Ovary (tissue), 9 donors: ENCODE data around the gene OR4K17. TPM values are rescaled to one million over a fixed set of nuclear protein-coding genes. Genes with fewer than 3 reads are reported as not detected.

Experiments
- DNase-seq, 5 donors: peaks; one replicate each; pipeline ENCODE4 v3.0.0-alpha.2; 2019 to 2020
- H3K27ac ChIP-seq, 2 donors: fragments of 200-600 bp; one replicate each; pipeline versions ENCODE4 v1.5.1 to v1.8.0; 2019 to 2022
- H3K27me3 ChIP-seq: fragments of 200-600 bp; one replicate; pipeline ENCODE4 v1.8.0; 2022
- H3K36me3 ChIP-seq: fragments of 200-600 bp; sonication (generic); one replicate; pipeline ENCODE4 v1.5.1; 2019
- H3K4me1 ChIP-seq: one replicate; pipeline ENCODE4 v1.8.1; 2013; ENCODE audit warnings: mild to moderate bottlenecking, moderate library complexity; ENCODE audit not compliant: insufficient read depth
- H3K4me3 ChIP-seq: fragments of 200-600 bp; sonication (generic); one replicate; pipeline ENCODE4 v1.5.1; 2017
- H3K9me3 ChIP-seq, 2 donors: fragments of 200-600 bp in 1 of 2; sonication (generic) in 1 of 2; one replicate each; pipeline versions ENCODE4 v1.5.1 to v1.8.1; 2013 to 2019; ENCODE audit warnings: mild to moderate bottlenecking in 1 of 2, moderate library complexity in 1 of 2
- CTCF ChIP-seq, 3 donors: fragments of 450-650 bp in 2 of 3; fragments of 200-600 bp in 1 of 3; IDR thresholded peaks; one replicate each; pipeline versions ENCODE4 v1.5.1 to v1.8.0; 2016 to 2022; ENCODE audit warnings: antibody characterized with exemption in 3 of 3, mild to moderate bottlenecking in 1 of 3
- EP300 ChIP-seq: sonication (generic); formaldehyde crosslinking; IDR thresholded peaks from one replicate; pipeline ENCODE4 v1.6.1; 2017; ENCODE audit warnings: antibody characterized with exemption
- POLR2A ChIP-seq: fragments of 450-650 bp; IDR thresholded peaks from one replicate; pipeline ENCODE4 v1.6.1; 2017; ENCODE audit warnings: antibody characterized with exemption, mild to moderate bottlenecking, moderate library complexity
- WGBS, 3 donors: extraction: QIAGEN DNeasy Blood & Tissue Kit in 1 of 3; methylation state at CpG; one replicate each; pipeline versions ENCODE4 v1.1.5 to v1.1.7; 2013 to 2017; 5-methylcytosine and 5-hydroxymethylcytosine counted together
- intact Hi-C, 4 donors: fragments of 100-400 bp; cut with DNase I; formaldehyde crosslinking; loops; one replicate each; pipeline versions ENCODE4 v1.11.0 to v1.15.1; 2022 to 2023
- polyA plus RNA-seq, 2 donors: library from polyadenylated mRNA; stranded (reverse); fragments of 200-250 nt in 1 of 2; fragments of 350-450 nt in 1 of 2; fragmentation: Illumina TruSeq in 1 of 2; extraction: RNeasy Lipid Tissue Mini Kit (QIAGEN cat#74804) in 1 of 2; gene quantifications; one replicate each; pipeline ENCODE4 v1.2.3, GENCODE V29; 2013 to 2014
- total RNA-seq, 7 donors: library from RNA; depleted of rRNA in 2 of 7; stranded (reverse); fragments of >200 nt in 2 of 7; fragmentation: NEBNext Ultra II Directional in 3 of 7; extraction: Animal tissue kit (Norgen Biotek cat#: 25700) in 3 of 7; gene quantifications; one replicate each; pipeline versions ENCODE4 v1.1.0 to v1.2.4, GENCODE V29; 2016 to 2023
- donor health status: DM: no; HTN: no; CAD: no; lungs with moderate emphysema.
- donor health status: DM: no; HTN: no; CAD: no.
- donor health status: Bipolar disorder and iron deficiency.
- donor health status: DM: yes; HTN: yes; CAD: no.
- donor health status: DM: no; HTN: no; CAD: no.
- donor health status: DM: yes; HTN: yes; CAD: no.

The OR4K17 gene
- total and polyA plus RNA-seq, 9 donors, result not detected

GRCh38 chr14:20116748-20117147 is 6.2 kb downstream of the OR4K17 start:
- H3K4me1 ChIP-seq, result no peaks in the 10 kb centered on the region
- 38 to 59% (median 47%) methylated on average over 1 of the region's 1 CpG for WGBS, 3 donors
- TF ChIP-seq POLR2A, result no peak
- no peak for TF ChIP-seq EP300
- TF ChIP-seq CTCF (IDR thresholded peaks at IDR 0.05), result no peak
- H3K9me3 ChIP-seq, result no peaks in the 10 kb centered on the region
- no peak overlapping the region for H3K27ac ChIP-seq
- intact Hi-C loops, result no loop called here
- no peaks in the 10 kb centered on the region for H3K27me3 ChIP-seq
- no peak for DNase-seq
- H3K4me3 ChIP-seq, result no peak overlapping the region
- H3K36me3 ChIP-seq, result no peaks in the 10 kb centered on the region

GRCh38 chr14:20118795-20119194 is 8.3 kb downstream of the OR4K17 start:
- 71 to 83% (median 73%) methylated on average over 5 of the region's 5 CpGs for WGBS, 3 donors

GRCh38 chr14:20138520-20138919 is 28.0 kb downstream of the OR4K17 start, which contains the start of gene OR4N5:
TSS of gene OR4N5 (plus strand) at chr14:20138820. CDS start at chr14:20143736, 4,916 bp downstream.
- no peaks in the 10 kb centered on the region for H3K4me1 ChIP-seq
- no peaks in the 10 kb centered on the region for H3K36me3 ChIP-seq
- DNase-seq, result no peak
- H3K27me3 ChIP-seq, result no peaks in the 10 kb centered on the region
- WGBS, 3 donors, result 80 to 87% (median 85%) methylated on average over 2 of the region's 2 CpGs
- no peaks in the 10 kb centered on the region for H3K9me3 ChIP-seq
- no peak within 1 kb of the TSS for H3K4me3 ChIP-seq
- TF ChIP-seq POLR2A (no peak), EP300 (no peak), CTCF (IDR thresholded peaks at IDR 0.05) (no peak)
- intact Hi-C loops, result no loop called here
- no peak within 1 kb of the TSS for H3K27ac ChIP-seq

More at GRCh38 chr14:20118795-20119194, 8.3 kb downstream of the OR4K17 start:
- intact Hi-C loops, result no loop called here
- no peaks in the 10 kb centered on the region for H3K9me3 ChIP-seq
- DNase-seq, result no peak
- no peaks in the 10 kb centered on the region for H3K4me1 ChIP-seq
- H3K36me3 ChIP-seq, result no peaks in the 10 kb centered on the region
- H3K4me3 ChIP-seq, result no peak overlapping the region
- no peaks in the 10 kb centered on the region for H3K27me3 ChIP-seq
- TF ChIP-seq CTCF (IDR thresholded peaks at IDR 0.05) (no peak), EP300 (no peak), POLR2A (no peak)
- no peak overlapping the region for H3K27ac ChIP-seq

DNA sequence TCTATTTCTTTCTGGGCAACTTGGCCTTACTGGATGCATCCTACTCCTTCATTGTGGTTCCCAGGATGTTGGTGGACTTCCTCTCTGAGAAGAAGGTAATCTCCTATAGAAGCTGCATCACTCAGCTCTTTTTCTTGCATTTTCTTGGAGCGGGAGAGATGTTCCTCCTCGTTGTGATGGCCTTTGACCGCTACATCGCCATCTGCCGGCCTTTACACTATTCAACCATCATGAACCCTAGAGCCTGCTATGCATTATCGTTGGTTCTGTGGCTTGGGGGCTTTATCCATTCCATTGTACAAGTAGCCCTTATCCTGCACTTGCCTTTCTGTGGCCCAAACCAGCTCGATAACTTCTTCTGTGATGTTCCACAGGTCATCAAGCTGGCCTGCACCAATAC is 33.4 kb downstream of the OR4K17 start:
- Histone ChIP-seq H3K27ac (no peak overlapping the region), H3K9me3 (no peaks in the 10 kb centered on the region), H3K36me3 (no peaks in the 10 kb centered on the region), H3K4me3 (no peak overlapping the region), H3K4me1 (no peaks in the 10 kb centered on the region), H3K27me3 (no peaks in the 10 kb centered on the region)
- WGBS, 3 donors, result 23 to 46% (median 23%) methylated on average over 7 of the region's 7 CpGs
- TF ChIP-seq CTCF (IDR thresholded peaks at IDR 0.05) (no peak), POLR2A (no peak), EP300 (no peak)
- no peak for DNase-seq
- intact Hi-C loops, result no loop called here

- no peak for TF ChIP-seq EP300
- TF ChIP-seq CTCF (IDR thresholded peaks at IDR 0.05), result no peak
- no peak for TF ChIP-seq POLR2A
- intact Hi-C loops, result no loop called here
- H3K27ac ChIP-seq, result no peak overlapping the region
- WGBS, 3 donors, result 27 to 53% (median 33%) methylated on average over 1 of the region's 1 CpG
- no peak overlapping the region for H3K4me3 ChIP-seq
- H3K9me3 ChIP-seq, result no peaks in the 10 kb centered on the region
- no peak for DNase-seq
- no peaks in the 10 kb centered on the region for H3K36me3 ChIP-seq
- no peaks in the 10 kb centered on the region for H3K4me1 ChIP-seq
- no peaks in the 10 kb centered on the region for H3K27me3 ChIP-seq
These were observed 34.3 kb downstream of the OR4K17 start for GRCh38 chr14:20144820-20145219.
